Measurements from ENCODE around the gene USE1. TPM values are rescaled to one million over a fixed set of nuclear protein-coding genes. Genes with fewer than 3 reads are reported as not detected.

The USE1 gene, protein sequence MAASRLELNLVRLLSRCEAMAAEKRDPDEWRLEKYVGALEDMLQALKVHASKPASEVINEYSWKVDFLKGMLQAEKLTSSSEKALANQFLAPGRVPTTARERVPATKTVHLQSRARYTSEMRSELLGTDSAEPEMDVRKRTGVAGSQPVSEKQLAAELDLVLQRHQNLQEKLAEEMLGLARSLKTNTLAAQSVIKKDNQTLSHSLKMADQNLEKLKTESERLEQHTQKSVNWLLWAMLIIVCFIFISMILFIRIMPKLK
- 22.4 and 25.7 TPM in 2 replicates for total RNA-seq

DNA sequence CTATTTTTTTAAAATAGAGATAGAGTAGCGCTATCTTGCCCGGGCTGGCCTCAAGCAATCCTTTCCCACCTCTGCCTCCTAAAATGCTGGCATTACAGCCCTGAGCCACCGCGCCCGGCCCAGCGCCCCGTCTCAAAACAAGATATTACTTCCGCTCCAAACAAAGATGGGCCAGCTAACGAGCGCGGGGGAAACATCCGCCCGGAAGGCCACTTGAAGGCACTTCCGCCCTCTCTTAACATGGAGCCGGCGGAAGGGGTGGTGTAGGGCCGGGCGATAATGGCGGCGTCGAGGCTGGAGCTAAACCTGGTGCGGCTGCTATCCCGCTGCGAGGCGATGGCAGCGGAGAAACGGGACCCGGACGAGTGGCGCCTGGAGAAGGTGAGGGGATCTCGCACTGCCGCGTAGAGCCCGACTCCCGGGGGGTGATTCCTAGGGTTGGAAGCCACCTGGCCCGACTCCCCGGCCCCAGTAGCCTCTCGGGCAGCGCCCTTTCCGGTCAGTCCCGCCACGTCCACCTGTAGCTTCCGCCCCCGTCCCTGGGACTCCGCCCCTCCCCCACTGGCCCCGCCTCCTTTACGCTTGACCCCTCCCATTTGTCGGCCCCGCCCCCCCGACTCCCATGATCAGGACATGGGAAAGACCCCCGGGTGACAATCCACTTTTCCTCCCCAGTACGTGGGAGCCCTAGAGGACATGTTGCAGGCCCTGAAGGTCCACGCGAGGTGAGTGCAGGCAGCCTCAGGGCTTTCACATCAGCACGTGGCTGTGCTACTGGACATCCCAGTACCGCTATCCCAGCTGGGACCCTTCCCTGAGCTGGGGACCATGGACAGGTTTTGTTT lies at the start of gene USE1:
Gene USE1, plus strand, starts transcription at position 231 of the 845 bp plus-strand sequence. Its CDS starts 49 bp downstream, at position 280.
- TF ChIP-seq, protein P1, sequence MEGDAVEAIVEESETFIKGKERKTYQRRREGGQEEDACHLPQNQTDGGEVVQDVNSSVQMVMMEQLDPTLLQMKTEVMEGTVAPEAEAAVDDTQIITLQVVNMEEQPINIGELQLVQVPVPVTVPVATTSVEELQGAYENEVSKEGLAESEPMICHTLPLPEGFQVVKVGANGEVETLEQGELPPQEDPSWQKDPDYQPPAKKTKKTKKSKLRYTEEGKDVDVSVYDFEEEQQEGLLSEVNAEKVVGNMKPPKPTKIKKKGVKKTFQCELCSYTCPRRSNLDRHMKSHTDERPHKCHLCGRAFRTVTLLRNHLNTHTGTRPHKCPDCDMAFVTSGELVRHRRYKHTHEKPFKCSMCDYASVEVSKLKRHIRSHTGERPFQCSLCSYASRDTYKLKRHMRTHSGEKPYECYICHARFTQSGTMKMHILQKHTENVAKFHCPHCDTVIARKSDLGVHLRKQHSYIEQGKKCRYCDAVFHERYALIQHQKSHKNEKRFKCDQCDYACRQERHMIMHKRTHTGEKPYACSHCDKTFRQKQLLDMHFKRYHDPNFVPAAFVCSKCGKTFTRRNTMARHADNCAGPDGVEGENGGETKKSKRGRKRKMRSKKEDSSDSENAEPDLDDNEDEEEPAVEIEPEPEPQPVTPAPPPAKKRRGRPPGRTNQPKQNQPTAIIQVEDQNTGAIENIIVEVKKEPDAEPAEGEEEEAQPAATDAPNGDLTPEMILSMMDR (IDR thresholded peaks at IDR 0.05; ENCODE audit: extremely low read depth, low read depth, low read length): no peak
- Histone ChIP-seq H3K27me3 (ENCODE audit: insufficient read depth, low read length) (no peaks in the 10 kb centered on the region), H3K4me1 (ENCODE audit: insufficient read depth, low read length) (peaks cover 14% of the 10 kb centered on the region), H3K27ac (ENCODE audit: low read depth, low read length) (peak within 1 kb of the TSS; percentile 93), H2AFZ (ENCODE audit: low read length) (peak within 1 kb of the TSS; percentile 79), H3K79me2 (ENCODE audit: insufficient read depth, low read length) (peaks cover 3% of the 10 kb centered on the region), H3K9me3 (ENCODE audit: low read depth, low read length) (no peaks in the 10 kb centered on the region), H3K4me2 (ENCODE audit: insufficient read depth, low read length) (peak within 1 kb of the TSS; percentile 93), H3K4me3 (ENCODE audit: insufficient read depth, low read length) (peak within 1 kb of the TSS; percentile 87), H3K36me3 (ENCODE audit: insufficient read depth, low read length) (peaks cover 42% of the 10 kb centered on the region), H4K20me1 (ENCODE audit: insufficient read depth, low read length) (no peaks in the 10 kb centered on the region)
- DNase-seq (ENCODE audit: insufficient read length, low spot score, missing footprints): peak; percentile 99

DNA sequence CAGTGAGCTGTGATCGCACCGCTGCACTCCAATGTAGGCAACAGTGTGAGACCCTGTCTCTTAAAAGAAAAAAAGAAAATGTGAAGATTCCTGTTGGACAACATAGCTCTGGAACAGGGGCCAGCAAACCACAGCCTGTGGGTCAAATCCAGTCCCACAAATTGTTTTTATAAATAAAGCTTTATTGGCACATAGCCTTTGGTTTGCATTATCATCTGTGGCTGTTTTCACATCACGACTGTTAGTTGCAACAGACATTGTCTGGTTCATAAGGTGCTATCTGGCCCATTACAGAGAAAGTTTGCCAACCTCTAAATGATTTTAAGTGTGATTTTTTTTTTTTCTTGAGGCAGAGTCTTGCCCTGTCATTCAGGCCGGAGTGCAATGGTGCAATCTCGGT lies 49.4 kb upstream of the USE1 start:
- H3K9me3 ChIP-seq (ENCODE audit: low read depth, low read length): no peaks in the 10 kb centered on the region
- TF ChIP-seq, protein P1 (IDR thresholded peaks at IDR 0.05; ENCODE audit: extremely low read depth, low read depth, low read length): no peak
- no peak overlapping the region for H3K4me2 ChIP-seq (ENCODE audit: insufficient read depth, low read length)
- H3K27me3 ChIP-seq (ENCODE audit: insufficient read depth, low read length): no peaks in the 10 kb centered on the region
- DNase-seq (ENCODE audit: insufficient read length, low spot score, missing footprints): no peak
- H3K4me3 ChIP-seq (ENCODE audit: insufficient read depth, low read length): no peak overlapping the region
- no peaks in the 10 kb centered on the region for H3K4me1 ChIP-seq (ENCODE audit: insufficient read depth, low read length)
- no peaks in the 10 kb centered on the region for H3K79me2 ChIP-seq (ENCODE audit: insufficient read depth, low read length)
- H3K36me3 ChIP-seq (ENCODE audit: insufficient read depth, low read length): peaks cover 81% of the 10 kb centered on the region
- H4K20me1 ChIP-seq (ENCODE audit: insufficient read depth, low read length): no peaks in the 10 kb centered on the region
- no peak overlapping the region for H2AFZ ChIP-seq (ENCODE audit: low read length)
- H3K27ac ChIP-seq (ENCODE audit: low read depth, low read length): no peak overlapping the region

DNA sequence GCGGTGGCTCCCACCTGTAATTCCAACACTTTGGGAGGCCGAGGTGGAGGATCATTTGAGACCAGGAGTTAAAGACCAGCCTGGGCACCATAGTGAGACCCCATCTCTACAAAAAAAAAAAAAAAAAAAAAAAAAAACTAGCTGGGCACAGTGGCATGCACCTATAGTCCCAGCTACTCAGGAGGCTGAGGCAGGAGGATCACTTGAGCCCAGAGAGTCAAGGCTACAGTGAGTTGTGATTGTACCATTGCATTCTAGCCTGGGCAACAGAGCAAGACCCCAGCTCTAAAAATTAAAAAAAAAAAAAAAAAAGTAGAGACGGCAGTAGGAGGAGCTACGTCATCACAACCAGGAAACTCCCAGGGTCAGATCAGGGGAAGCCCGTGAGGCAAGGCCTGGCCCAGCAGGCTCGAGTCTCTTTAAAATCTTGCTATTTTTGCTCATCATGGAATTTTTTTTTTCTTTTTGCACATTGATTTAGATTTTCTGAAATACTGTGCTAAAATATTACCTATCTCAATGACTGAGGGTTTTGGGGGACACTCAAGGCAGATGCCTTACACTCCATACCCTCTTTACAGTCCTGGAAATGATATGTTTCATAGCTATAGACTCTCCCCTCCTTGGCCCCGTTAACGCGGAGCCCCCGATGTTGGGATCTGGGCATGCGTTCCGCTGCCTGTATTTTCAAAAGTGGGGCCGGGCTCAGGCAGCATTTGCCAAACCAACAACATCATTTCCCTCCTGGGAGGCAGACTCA lies 44.4 kb upstream of the USE1 start:
- no peak overlapping the region for H3K27ac ChIP-seq (ENCODE audit: low read depth, low read length)
- H3K4me1 ChIP-seq (ENCODE audit: insufficient read depth, low read length): peaks cover 3% of the 10 kb centered on the region
- H3K36me3 ChIP-seq (ENCODE audit: insufficient read depth, low read length): peaks cover 77% of the 10 kb centered on the region
- no peak overlapping the region for H3K4me2 ChIP-seq (ENCODE audit: insufficient read depth, low read length)
- H2AFZ ChIP-seq (ENCODE audit: low read length): no peak overlapping the region
- H3K79me2 ChIP-seq (ENCODE audit: insufficient read depth, low read length): no peaks in the 10 kb centered on the region
- DNase-seq (ENCODE audit: insufficient read length, low spot score, missing footprints): peak; percentile 63
- H3K9me3 ChIP-seq (ENCODE audit: low read depth, low read length): no peaks in the 10 kb centered on the region
- no peak overlapping the region for H3K4me3 ChIP-seq (ENCODE audit: insufficient read depth, low read length)
- H4K20me1 ChIP-seq (ENCODE audit: insufficient read depth, low read length): no peaks in the 10 kb centered on the region
- TF ChIP-seq, protein P1 (IDR thresholded peaks at IDR 0.05; ENCODE audit: extremely low read depth, low read depth, low read length): no peak
- H3K27me3 ChIP-seq (ENCODE audit: insufficient read depth, low read length): no peaks in the 10 kb centered on the region

All from osteoblast (primary cell).